ENCODE results near the gene LACTB. TPM values are rescaled to one million over a fixed set of nuclear protein-coding genes. Genes with fewer than 3 reads are reported as not detected.

LACTB gene
- total and polyA plus RNA-seq, 2 experiments from 2014 or later: 15.2 to 20.9 TPM

- H3K27me3 ChIP-seq (ENCODE audit: insufficient read depth): no peaks in the 10 kb centered on the region
- H3F3A ChIP-seq (replicated peaks; ENCODE audit: low read depth): peaks cover 11% of the 10 kb centered on the region
- no peaks in the 10 kb centered on the region for H3K79me2 ChIP-seq (replicated peaks; ENCODE audit: insufficient read depth)
- peaks cover 59% of the 10 kb centered on the region for H3K4me1 ChIP-seq (ENCODE audit: insufficient read depth)
- H3K4me3 ChIP-seq: no peak overlapping the region
- DNase-seq (ENCODE audit: low spot score): no peak
- no peak for ATAC-seq
- H3K27ac ChIP-seq (ENCODE audit: low read depth): no peak overlapping the region
- no peak overlapping the region for H3K4me2 ChIP-seq
- no peak for TF ChIP-seq JUNB (IDR thresholded peaks at IDR 0.05; ENCODE audit: unreplicated experiment)
- no peak for TF ChIP-seq REST (IDR thresholded peaks at IDR 0.05; ENCODE audit: unreplicated experiment)
- no peak for TF ChIP-seq ETS1 (IDR thresholded peaks at IDR 0.05)
- no peak overlapping the region for H2AFZ ChIP-seq
- peaks cover 10% of the 10 kb centered on the region for H3K27me3 Mint-ChIP-seq (ENCODE audit: insufficient read depth, low read depth, poor library complexity)
- no peaks in the 10 kb centered on the region for H3K36me3 Mint-ChIP-seq (ENCODE audit: low read depth)
- H3K9me2 ChIP-seq (ENCODE audit: insufficient read depth): no peaks in the 10 kb centered on the region
- no peak overlapping the region for H3K27ac Mint-ChIP-seq
- no peak overlapping the region for H3K4me3 Mint-ChIP-seq
- H3K4me1 Mint-ChIP-seq: peaks cover 52% of the 10 kb centered on the region
- H4K20me1 ChIP-seq (replicated peaks; ENCODE audit: insufficient read depth): no peaks in the 10 kb centered on the region
- no peaks in the 10 kb centered on the region for H3K36me3 ChIP-seq (ENCODE audit: insufficient read depth)
- no peaks in the 10 kb centered on the region for H3K9me3 Mint-ChIP-seq
Observed at GRCh38 chr15:63084806-63085205, 36.9 kb upstream of the LACTB start.

GRCh38 chr15:63085289-63085688 lies 36.4 kb upstream of the LACTB start:
- H4K20me1 ChIP-seq (replicated peaks; ENCODE audit: insufficient read depth): no peaks in the 10 kb centered on the region
- Mint-ChIP-seq H3K4me3 (no peak overlapping the region), H3K9me3 (no peaks in the 10 kb centered on the region), H3K27ac (no peak overlapping the region), H3K4me1 (peaks cover 51% of the 10 kb centered on the region), H3K36me3 (ENCODE audit: low read depth) (no peaks in the 10 kb centered on the region), H3K27me3 (ENCODE audit: insufficient read depth, low read depth, poor library complexity) (peaks cover 6% of the 10 kb centered on the region)
- H3K4me3 ChIP-seq: no peak overlapping the region
- ATAC-seq (no peak), DNase-seq (ENCODE audit: low spot score) (no peak)
- H3K36me3 ChIP-seq (ENCODE audit: insufficient read depth): no peaks in the 10 kb centered on the region
- no peaks in the 10 kb centered on the region for H3K9me2 ChIP-seq (ENCODE audit: insufficient read depth)
- no peak overlapping the region for H2AFZ ChIP-seq
- peaks cover 14% of the 10 kb centered on the region for H3F3A ChIP-seq (replicated peaks; ENCODE audit: low read depth)
- H3K4me1 ChIP-seq (ENCODE audit: insufficient read depth): peaks cover 62% of the 10 kb centered on the region
- no peaks in the 10 kb centered on the region for H3K79me2 ChIP-seq (replicated peaks; ENCODE audit: insufficient read depth)
- no peak overlapping the region for H3K4me2 ChIP-seq
- no peaks in the 10 kb centered on the region for H3K27me3 ChIP-seq (ENCODE audit: insufficient read depth)
- H3K27ac ChIP-seq (ENCODE audit: low read depth): no peak overlapping the region
- TF ChIP-seq EZH2phosphoT487 (IDR thresholded peaks at IDR 0.05; ENCODE audit: unreplicated experiment): no peak
- TF ChIP-seq POLR2AphosphoS5 (IDR thresholded peaks at IDR 0.05; ENCODE audit: low read depth): no peak
- TF ChIP-seq CTCF (conservative IDR thresholded peaks at IDR 0.05; ENCODE audit: low read depth in 2 of 2): no peak
- no peak for TF ChIP-seq ETS1 (IDR thresholded peaks at IDR 0.05)
- TF ChIP-seq NANOG (IDR thresholded peaks at IDR 0.05; ENCODE audit: borderline replicate concordance): no peak
- TF ChIP-seq ZNF114 (CRISPR knock-in tag; IDR thresholded peaks at IDR 0.05): no peak
- TF ChIP-seq EZH2 (IDR thresholded peaks at IDR 0.05; ENCODE audit: low read depth, unreplicated experiment): no peak

Data from GM23338 (cell line).